Activated CD4-positive, alpha-beta T cell treated with anti-CD3 and anti-CD28 coated beads for 4 hours (primary cell): ENCODE data around the gene GPD1.
"Not testable (repeated sequence)": the region's sequence is repeated elsewhere in the genome, so short reads cannot be mapped to it uniquely, and the experiment has no call there.

Experiments
- DNase-seq, 2 donors: peaks; one replicate each; pipeline ENCODE4 v3.0.0-alpha.2; 2020

The GPD1 gene

DNA sequence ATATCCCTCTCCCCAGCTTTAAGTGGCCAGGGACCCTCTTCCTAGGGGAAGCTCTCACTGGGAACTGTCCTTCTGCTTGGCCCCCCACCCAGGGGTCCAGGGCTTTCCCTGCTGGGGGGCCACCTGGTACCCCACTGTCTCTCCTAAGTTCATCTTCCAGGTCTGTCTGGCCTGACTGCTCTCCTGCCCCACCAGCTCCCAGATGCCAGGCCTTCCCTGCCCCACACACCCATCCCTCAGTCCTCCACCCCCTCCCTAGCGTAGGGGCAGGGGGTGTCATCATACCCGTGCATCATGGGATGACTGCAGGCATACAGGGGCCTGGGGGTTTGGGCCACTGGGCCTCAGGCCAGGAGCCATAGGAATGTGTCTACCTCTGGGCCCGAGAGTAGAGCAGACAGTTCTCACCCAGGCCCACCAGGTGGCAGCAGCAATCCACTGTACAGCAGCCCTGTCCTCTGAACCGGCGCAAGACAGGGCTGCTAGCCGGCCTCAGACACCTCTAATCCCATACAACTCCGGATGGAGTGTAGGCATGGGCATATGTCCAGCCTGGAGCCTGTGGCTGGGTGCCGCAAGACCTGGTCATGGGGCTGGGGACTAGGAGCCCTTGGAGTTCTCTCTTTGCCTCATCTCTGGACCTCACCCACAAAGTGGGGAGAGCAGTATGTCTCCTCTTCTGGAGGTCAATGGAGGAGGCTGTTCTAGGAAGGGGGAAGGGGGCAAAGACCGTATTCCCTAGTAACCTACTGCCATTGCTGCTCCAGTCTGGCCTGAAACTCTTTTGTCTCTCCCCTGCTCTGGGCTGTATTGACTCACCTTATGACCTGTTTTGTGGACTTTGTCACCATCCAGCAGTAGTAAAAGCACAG is 28.6 kb upstream of the GPD1 start:
- peak; percentile 77 to 87 for DNase-seq

- DNase-seq = no peak
Observed at GRCh38 chr12:50075808-50076170, 28.0 kb upstream of the GPD1 start.

DNA sequence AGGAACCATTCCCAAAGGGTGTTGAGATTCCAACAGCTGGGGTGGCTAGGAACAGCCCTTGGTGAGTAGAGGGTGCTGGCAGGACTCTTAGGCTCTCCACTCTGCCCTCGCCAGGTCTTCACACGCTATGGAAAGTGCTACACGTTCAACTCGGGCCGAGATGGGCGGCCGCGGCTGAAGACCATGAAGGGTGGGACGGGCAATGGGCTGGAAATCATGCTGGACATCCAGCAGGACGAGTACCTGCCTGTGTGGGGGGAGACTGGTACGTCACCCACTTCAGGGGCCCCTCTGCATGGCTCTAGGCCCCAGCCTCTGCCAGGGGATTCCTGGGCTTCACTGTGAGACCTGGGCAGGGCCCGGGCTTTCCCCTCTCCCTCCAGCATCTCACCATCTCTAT is 26.7 kb upstream of the GPD1 start:
- DNase-seq = no peak

GRCh38 chr12:50078281-50078680 is 25.5 kb upstream of the GPD1 start:
- DNase-seq = no peak

GRCh38 chr12:50079771-50080170 is 24.0 kb upstream of the GPD1 start:
- no peak for DNase-seq

DNA sequence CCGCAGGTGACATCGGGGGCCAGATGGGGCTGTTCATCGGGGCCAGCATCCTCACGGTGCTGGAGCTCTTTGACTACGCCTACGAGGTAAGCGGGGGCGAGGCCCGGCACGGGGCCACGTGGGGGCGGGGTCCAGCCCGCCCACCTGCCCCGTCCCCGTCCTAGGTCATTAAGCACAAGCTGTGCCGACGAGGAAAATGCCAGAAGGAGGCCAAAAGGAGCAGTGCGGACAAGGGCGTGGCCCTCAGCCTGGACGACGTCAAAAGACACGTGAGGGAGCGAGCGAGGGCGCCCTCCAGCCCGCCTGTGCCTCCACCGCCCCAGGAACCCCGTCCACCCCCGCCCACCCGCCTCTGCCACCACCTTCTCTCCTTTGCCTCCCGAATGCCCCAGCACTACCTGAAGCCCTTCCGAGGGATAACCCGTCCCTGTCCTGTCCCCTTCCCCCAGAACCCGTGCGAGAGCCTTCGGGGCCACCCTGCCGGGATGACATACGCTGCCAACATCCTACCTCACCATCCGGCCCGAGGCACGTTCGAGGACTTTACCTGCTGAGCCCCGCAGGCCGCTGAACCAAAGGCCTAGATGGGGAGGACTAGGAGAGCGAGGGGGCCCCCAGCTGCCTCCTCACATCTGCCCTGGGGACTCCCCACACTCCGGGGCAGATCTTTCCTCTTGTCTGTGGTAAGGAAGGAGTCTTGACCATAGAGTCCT is 22.6 kb upstream of the GPD1 start:
- DNase-seq = no peak

GRCh38 chr12:50082644-50083043 is 21.2 kb upstream of the GPD1 start:
- no peak for DNase-seq

GRCh38 chr12:50083301-50083700 is 20.5 kb upstream of the GPD1 start:
- no peak for DNase-seq

DNA sequence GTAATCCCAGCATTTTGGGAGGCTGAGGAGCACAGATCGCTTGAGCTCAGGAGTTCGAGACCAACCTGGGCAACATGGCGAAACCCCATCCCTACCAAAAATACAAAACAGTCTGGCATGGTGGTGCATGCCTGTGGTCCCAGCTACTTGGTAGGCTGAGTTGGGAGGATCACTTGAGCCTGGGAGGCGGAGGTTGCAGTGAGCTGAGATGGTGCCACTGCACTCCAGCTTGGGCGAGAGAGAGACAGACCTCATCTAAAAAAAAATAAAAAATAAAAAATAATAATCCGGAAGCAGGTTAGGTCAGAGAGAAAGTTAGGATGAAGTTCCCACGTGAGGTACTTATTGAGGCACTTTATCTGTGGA is 19.4 kb upstream of the GPD1 start:
- DNase-seq = not testable (repeated sequence)

DNA sequence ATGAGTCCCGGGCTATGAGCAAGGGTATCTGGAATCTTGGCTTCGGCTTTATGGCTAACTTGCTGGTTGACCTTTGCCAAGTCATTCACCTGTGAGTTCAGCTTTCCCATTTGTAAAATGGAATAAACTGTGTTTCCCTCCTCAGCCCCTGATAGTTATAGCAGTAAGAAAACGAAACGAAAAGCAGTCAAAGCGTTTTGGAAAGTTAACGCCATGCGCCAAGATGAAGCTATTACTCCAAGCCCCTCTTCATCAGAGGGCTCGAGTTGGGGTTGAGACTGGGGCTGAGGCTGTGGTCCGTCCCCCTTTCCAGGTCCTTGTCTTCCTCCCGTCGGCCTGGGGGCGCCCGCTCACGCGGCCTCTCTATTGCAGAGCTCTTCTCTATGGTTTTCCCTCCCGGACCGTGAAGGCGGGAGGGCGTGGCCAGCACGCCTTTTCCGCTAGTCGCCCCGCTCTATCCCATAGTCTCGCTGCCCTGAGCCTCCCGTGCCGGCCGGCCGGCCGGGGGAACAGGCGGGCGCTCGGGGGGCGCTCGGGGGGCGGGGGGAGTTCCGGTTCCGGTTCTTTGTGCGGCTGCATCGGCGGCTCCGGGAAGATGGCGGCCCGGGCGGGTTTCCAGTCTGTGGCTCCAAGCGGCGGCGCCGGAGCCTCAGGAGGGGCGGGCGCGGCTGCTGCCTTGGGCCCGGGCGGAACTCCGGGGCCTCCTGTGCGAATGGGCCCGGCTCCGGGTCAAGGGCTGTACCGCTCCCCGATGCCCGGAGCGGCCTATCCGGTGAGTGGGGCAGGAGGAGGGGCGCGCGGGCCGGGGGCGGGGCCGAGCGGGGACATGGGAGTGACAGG is 18.8 kb upstream of the GPD1 start, which contains the start of gene SMARCD1:
Gene SMARCD1 (plus strand): TSS at position 568 of the 840 bp plus-strand sequence. CDS start 28 bp downstream, at position 596.
- DNase-seq = peak; percentile 82 to 85

- DNase-seq = no peak
Observed at GRCh38 chr12:50085615-50086072, 18.2 kb upstream of the GPD1 start.

DNA sequence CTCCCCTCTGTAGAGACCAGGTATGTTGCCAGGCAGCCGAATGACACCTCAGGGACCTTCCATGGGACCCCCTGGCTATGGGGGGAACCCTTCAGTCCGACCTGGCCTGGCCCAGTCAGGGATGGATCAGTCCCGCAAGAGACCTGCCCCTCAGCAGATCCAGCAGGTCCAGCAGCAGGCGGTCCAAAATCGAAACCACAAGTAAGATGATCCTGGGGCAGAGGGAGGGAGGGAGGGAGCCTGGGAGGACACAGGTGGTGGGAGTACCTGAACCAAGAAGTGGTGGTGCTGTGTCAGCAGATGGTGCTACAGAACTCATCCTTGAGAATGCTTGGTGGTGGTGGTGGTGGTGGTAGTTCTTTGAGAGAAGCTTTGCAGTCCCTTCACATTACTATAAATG is 17.7 kb upstream of the GPD1 start:
- no peak for DNase-seq

DNA sequence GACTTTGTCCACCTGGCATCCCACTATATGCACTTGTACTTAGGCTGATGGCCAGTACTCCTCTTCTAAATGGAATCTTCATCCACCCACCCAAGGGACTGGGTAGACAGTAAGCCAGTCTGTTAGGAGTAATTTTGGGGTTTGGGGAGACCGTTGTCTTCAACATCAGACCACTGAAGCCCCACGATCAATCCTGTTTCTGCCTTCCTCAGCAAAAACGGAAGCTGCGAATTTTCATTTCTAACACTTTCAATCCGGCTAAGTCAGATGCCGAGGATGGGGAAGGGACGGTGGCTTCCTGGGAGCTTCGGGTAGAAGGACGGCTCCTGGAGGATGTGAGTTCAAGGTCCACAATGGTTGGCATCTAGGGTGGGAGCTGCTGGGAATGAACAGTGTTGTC is 16.7 kb upstream of the GPD1 start:
- no peak for DNase-seq

DNA sequence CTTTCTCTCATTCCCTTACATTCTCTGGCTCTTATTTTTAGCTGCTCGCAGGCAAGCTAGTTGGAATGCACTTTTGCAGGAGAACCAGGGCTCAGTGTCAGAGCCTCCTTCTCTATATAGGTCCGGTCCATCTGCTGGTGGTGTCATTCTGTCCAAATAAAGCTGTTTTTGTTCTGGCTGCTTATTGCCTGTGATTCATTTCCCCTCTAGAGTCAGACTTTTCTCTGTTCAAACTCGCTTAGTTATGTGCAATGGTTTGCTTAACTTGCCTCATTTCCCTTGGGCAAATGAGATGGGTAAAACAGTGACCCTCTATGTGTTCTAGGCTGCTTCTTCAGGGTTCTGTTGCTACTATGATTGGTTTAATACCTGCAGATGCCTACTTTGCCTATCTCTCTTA is 15.8 kb upstream of the GPD1 start:
- DNase-seq = no peak

DNA sequence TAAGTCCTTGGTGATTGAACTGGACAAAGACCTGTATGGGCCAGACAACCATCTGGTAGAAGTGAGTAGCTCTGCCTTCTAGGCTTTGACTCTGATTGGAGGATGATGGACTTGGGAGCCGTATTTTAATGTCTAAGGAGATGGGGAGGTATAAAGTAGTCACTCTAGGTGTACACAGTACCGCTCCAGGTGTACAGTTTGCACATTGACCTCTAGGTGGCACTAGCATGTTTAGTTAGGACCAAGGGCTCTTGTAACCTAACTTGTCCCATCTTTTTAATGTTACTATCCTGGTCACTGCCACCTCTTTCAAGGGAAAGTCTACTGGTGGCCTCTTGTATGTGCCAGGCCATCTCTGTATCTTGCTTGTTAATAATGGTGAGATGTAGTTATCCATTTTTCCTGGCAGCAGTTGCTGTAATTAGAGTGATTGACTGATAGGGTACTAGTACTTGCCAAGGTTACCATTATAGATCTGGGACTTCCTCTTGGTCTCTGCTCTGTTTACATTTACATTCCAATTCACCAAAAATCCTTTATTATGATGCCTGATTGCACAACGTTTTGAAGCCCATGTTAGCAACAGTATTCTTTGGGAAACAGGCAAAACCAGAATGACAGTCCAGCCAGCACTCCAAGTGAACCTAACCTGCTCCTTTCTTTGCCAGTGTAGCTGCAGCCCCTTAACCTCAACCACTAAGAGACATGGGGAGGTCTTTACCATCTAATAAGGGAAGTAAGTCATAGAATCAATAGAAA is 15.1 kb upstream of the GPD1 start:
- DNase-seq = peak; percentile 53 to 58

DNA sequence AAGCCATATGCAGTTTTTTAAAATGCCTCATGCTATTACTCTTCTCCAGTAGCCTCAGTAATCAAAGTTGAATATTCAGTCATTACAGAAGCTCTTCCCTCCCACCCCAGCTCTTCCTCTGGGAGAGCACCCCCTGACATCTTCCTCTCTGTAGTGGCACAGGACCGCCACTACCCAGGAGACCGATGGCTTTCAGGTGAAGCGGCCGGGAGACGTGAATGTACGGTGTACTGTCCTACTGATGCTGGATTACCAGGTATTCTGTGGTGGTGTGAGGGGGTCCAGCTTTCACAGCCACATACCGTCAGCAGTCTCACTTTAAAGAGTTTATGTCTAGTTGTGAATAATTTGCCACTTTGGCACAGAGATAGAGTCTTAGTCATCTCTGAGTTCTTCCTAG is 14.1 kb upstream of the GPD1 start:
- no peak for DNase-seq

DNA sequence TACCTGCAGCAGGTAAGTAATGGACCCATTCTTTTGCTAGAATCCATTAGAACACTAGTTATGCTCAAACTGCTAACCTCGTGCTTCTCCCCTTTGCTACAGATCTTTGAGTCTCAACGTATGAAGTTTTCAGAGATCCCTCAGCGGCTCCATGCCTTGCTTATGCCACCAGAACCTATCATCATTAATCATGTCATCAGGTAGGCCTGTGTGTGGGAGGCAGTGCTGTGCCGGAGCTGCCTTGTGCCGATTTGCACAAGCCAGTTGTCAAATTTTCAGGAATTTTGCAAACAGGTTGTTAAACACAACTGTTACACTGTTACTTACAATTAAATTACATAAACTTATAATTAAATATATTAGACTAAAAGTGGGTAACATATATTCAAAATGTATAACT is 13.4 kb upstream of the GPD1 start:
- DNase-seq = no peak

GRCh38 chr12:50097952-50098351 is 5.9 kb upstream of the GPD1 start:
- DNase-seq = no peak

GRCh38 chr12:50099302-50100008 is 4.4 kb upstream of the GPD1 start:
- DNase-seq = no peak

GRCh38 chr12:50100561-50100960 is 3.2 kb upstream of the GPD1 start:
- DNase-seq = no peak

- no peak for DNase-seq
Observed at GRCh38 chr12:50101663-50102062, 2.1 kb upstream of the GPD1 start.

DNA sequence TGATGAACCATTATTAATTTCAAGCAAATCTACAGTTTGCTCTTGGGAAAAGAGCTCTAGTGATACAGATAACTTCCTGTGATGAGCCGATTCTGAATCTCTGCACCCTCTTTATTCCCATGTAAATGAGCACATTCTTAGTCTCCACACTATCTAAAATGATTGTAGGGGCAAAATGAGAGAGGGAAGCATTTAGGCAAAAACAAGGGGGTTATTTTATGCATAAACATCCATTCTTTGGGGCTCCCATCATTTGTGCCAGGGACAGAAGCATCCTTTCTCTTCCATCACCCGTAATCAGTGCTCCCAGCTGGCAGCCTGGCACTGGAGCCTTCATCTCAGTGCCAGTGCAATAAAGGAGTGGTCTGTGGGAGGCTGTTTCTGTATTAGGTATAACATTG is 1.7 kb upstream of the GPD1 start:
- no peak for DNase-seq
